GM15510 (cell line): ENCODE data around the gene TYROBP.

ENCODE experiments used
- POLR2A ChIP-seq: IDR thresholded peaks from 3 replicates; pipeline ENCODE4 v1.6.1; 2011; ENCODE audit warnings: borderline replicate concordance; ENCODE audit not compliant: insufficient read length; ENCODE audit errors: extremely low read depth

TYROBP gene

GRCh38 chr19:35908010-35908441 lies at the start of gene TYROBP:
TSS of gene TYROBP (minus strand) at chr19:35908295. CDS start at chr19:35908228, 67 bp downstream.
- no peak for TF ChIP-seq POLR2A

- no peak for TF ChIP-seq POLR2A
Observed at GRCh38 chr19:35955881-35956634, 48.0 kb upstream of the TYROBP start.

GRCh38 chr19:35949131-35949530 lies 41.0 kb upstream of the TYROBP start:
- TF ChIP-seq POLR2A, result no peak

GRCh38 chr19:35946203-35946602 lies 38.1 kb upstream of the TYROBP start:
- TF ChIP-seq POLR2A, result no peak

- no peak for TF ChIP-seq POLR2A
Observed at GRCh38 chr19:35945121-35945790, 37.2 kb upstream of the TYROBP start.

GRCh38 chr19:35944556-35944955 lies 36.5 kb upstream of the TYROBP start:
- no peak for TF ChIP-seq POLR2A

- TF ChIP-seq POLR2A, result no peak
Observed at GRCh38 chr19:35943321-35944301, 35.5 kb upstream of the TYROBP start.

GRCh38 chr19:35942235-35942634 lies 34.1 kb upstream of the TYROBP start:
- no peak for TF ChIP-seq POLR2A

- TF ChIP-seq POLR2A, result no peak
Observed at GRCh38 chr19:35940839-35941238, 32.7 kb upstream of the TYROBP start.

- TF ChIP-seq POLR2A, result no peak
Observed at GRCh38 chr19:35940078-35940775, 32.1 kb upstream of the TYROBP start.

GRCh38 chr19:35939307-35940077 lies 31.4 kb upstream of the TYROBP start:
- TF ChIP-seq POLR2A, result no peak

- no peak for TF ChIP-seq POLR2A
Observed at GRCh38 chr19:35938282-35939224, 30.5 kb upstream of the TYROBP start.
